ENCODE data around the gene PDXP. TPM values are rescaled to one million over a fixed set of nuclear protein-coding genes. Genes with fewer than 3 reads are reported as not detected.
"Not testable (repeated sequence)": the region's sequence is repeated elsewhere in the genome, so short reads cannot be mapped to it uniquely, and the experiment has no call there.

The PDXP gene
- total RNA-seq (10 to 100 TPM in 2 of 4 donors, 1 to 10 TPM in 2; 7.5 to 12.8 (median 9.6) TPM), polyA plus RNA-seq (10 to 100 TPM; 30.2 to 51.1 (median 48.6) TPM)

- Histone ChIP-seq H3K4me3 (peak within 1 kb of the TSS; percentile 46 to 76 (median 64)), H3K9me3 (no peaks in the 10 kb centered on the region), H3K27ac (peak within 1 kb of the TSS; percentile 81 to 95 (median 84)), H3K27me3 (no peaks in the 10 kb centered on the region), H3K4me1 (peaks cover 0 to 50% (median 46%) of the 10 kb centered on the region in 4 donors), H3K36me3 (no peaks in the 10 kb centered on the region)
- TF ChIP-seq POLR2AphosphoS5 (IDR thresholded peaks at IDR 0.05) = peak; percentile 20 to 79 (median 73)
- TF ChIP-seq POLR2A (IDR thresholded peaks at IDR 0.05) = no peak
- 0 to 1% methylated on average over 101 of the region's 101 CpGs for WGBS, 2 donors
- intact Hi-C loops (cut with DNase I) = no loop called here
- peak; percentile 100 for DNase-seq
Measured at GRCh38 chr22:37658133-37659065, at the start of gene PDXP. Gene PDXP (plus strand): TSS chr22:37658723. CDS start chr22:37658783, 60 bp downstream.

GRCh38 chr22:37609240-37610152 is 49.0 kb upstream of the PDXP start:
- H3K4me3 ChIP-seq = peak overlapping the region; percentile 83 to 98 (median 90)
- H3K27me3 ChIP-seq = peaks cover 0 to 14% (median 0%) of the 10 kb centered on the region in 3 donors
- 9% methylated on average over 26 of the region's 26 CpGs for WGBS, 2 donors
- peaks cover 0 to 60% (median 52%) of the 10 kb centered on the region in 4 donors for H3K4me1 ChIP-seq
- no peak for TF ChIP-seq POLR2A (IDR thresholded peaks at IDR 0.05)
- TF ChIP-seq EP300 (IDR thresholded peaks at IDR 0.05) = no peak
- no peak for TF ChIP-seq CTCF (IDR thresholded peaks at IDR 0.05)
- no peak for TF ChIP-seq POLR2AphosphoS5 (IDR thresholded peaks at IDR 0.05)
- H3K9me3 ChIP-seq = no peaks in the 10 kb centered on the region
- no peak for DNase-seq
- H3K36me3 ChIP-seq = peaks cover 0 to 2% (median 0%) of the 10 kb centered on the region in 4 donors
- peak overlapping the region; percentile 95 to 98 (median 96) for H3K27ac ChIP-seq
- intact Hi-C loops (cut with DNase I) = no loop called here

- H3K4me3 ChIP-seq = peak overlapping the region; percentile 83 to 98 (median 90)
- H3K4me1 ChIP-seq = peaks cover 0 to 61% (median 52%) of the 10 kb centered on the region in 4 donors
- DNase-seq; H3K36me3 ChIP-seq; intact Hi-C loops (cut with DNase I); H3K9me3 ChIP-seq: not testable (repeated sequence)
- peak overlapping the region; percentile 95 to 98 (median 96) for H3K27ac ChIP-seq
- WGBS, 2 donors = 67 to 76% methylated on average over 3 of the region's 3 CpGs
- H3K27me3 ChIP-seq = peaks cover 0 to 13% (median 0%) of the 10 kb centered on the region in 3 donors
Measured at GRCh38 chr22:37610153-37610475, 48.4 kb upstream of the PDXP start.

- WGBS, 2 donors = 37 to 71% methylated on average over 15 of the region's 15 CpGs
- intact Hi-C loops (cut with DNase I) = no loop called here
- Histone ChIP-seq H3K4me3 (no peak overlapping the region), H3K4me1 (peaks cover 0 to 61% (median 52%) of the 10 kb centered on the region in 4 donors), H3K27ac (peak overlapping the region in 3 of 4 donors; percentile 95 to 98 (median 96)), H3K36me3 (peaks cover 0 to 13% (median 0%) of the 10 kb centered on the region in 4 donors), H3K9me3 (no peaks in the 10 kb centered on the region), H3K27me3 (peaks cover 0 to 8% (median 0%) of the 10 kb centered on the region in 3 donors)
- DNase-seq = no peak
- TF ChIP-seq CTCF (IDR thresholded peaks at IDR 0.05) = no peak
- TF ChIP-seq POLR2AphosphoS5 (IDR thresholded peaks at IDR 0.05) = no peak
- TF ChIP-seq POLR2A (IDR thresholded peaks at IDR 0.05) = no peak
- no peak for TF ChIP-seq EP300 (IDR thresholded peaks at IDR 0.05)
Measured at GRCh38 chr22:37610480-37611129, 47.9 kb upstream of the PDXP start.

- intact Hi-C loops (cut with DNase I) = no loop called here
- no peak for TF ChIP-seq CTCF (IDR thresholded peaks at IDR 0.05)
- H3K36me3 ChIP-seq = peaks cover 0 to 18% (median under 1%) of the 10 kb centered on the region in 4 donors
- H3K4me3 ChIP-seq = no peak overlapping the region
- H3K27me3 ChIP-seq = peaks cover 0 to 2% (median 0%) of the 10 kb centered on the region in 3 donors
- H3K27ac ChIP-seq = peak overlapping the region in 3 of 4 donors; percentile 17 to 98 (median 95)
- DNase-seq = no peak
- WGBS, 2 donors = 86 to 90% methylated on average over 6 of the region's 6 CpGs
- peaks cover 0 to 61% (median 52%) of the 10 kb centered on the region in 4 donors for H3K4me1 ChIP-seq
- H3K9me3 ChIP-seq = no peaks in the 10 kb centered on the region
Measured at GRCh38 chr22:37611207-37611606, 47.3 kb upstream of the PDXP start.

All from sigmoid colon (tissue), 7 donors.